Stimulated activated CD8-positive, alpha-beta memory T cell treated with anti-CD3 and anti-CD28 coated beads, Interleukin-7, amount 100 ng/mL, for 1 hour (primary cell): Measurements from ENCODE around the gene MYLK4.
"Not testable (repeated sequence)": the region's sequence is repeated elsewhere in the genome, so short reads cannot be mapped to it uniquely, and the experiment has no call there.

Source experiments
- DNase-seq, 2 donors: peaks; one replicate each; pipeline ENCODE4 v3.0.0-alpha.2; 2020; ENCODE audit warnings: low read depth in 2 of 2

Gene MYLK4

GRCh38 chr6:2780102-2780737 is 29.5 kb upstream of the MYLK4 start:
- DNase-seq: no peak

GRCh38 chr6:2777249-2777648 is 26.5 kb upstream of the MYLK4 start:
- no peak for DNase-seq

- no peak for DNase-seq
These were observed 24.3 kb upstream of the MYLK4 start for GRCh38 chr6:2775003-2775402.

GRCh38 chr6:2773449-2773848 is 22.7 kb upstream of the MYLK4 start:
- DNase-seq: no peak

GRCh38 chr6:2772840-2773239 is 22.1 kb upstream of the MYLK4 start:
- no peak for DNase-seq

GRCh38 chr6:2771079-2771478 is 20.4 kb upstream of the MYLK4 start:
- DNase-seq: no peak

- no peak for DNase-seq
These were observed 19.4 kb upstream of the MYLK4 start for GRCh38 chr6:2770171-2770570.

GRCh38 chr6:2768696-2769095 is 18.0 kb upstream of the MYLK4 start:
- no peak for DNase-seq

- DNase-seq: no peak
These were observed 17.2 kb upstream of the MYLK4 start for GRCh38 chr6:2767657-2768524.

GRCh38 chr6:2766767-2767656 is 16.3 kb upstream of the MYLK4 start:
- DNase-seq: no peak

- no peak for DNase-seq
These were observed 15.4 kb upstream of the MYLK4 start for GRCh38 chr6:2765896-2766766.

- peak; percentile 89 to 94 for DNase-seq
These were observed 14.6 kb upstream of the MYLK4 start, which contains the start of gene WRNIP1 for GRCh38 chr6:2765166-2765895. Gene WRNIP1 (plus strand): TSS chr6:2765393. CDS start chr6:2765623, 230 bp downstream.

- peak; percentile 19 to 25 for DNase-seq
These were observed 14.0 kb upstream of the MYLK4 start for GRCh38 chr6:2764610-2765165.

GRCh38 chr6:2763876-2764540 is 13.3 kb upstream of the MYLK4 start:
- no peak for DNase-seq

- no peak for DNase-seq
These were observed 12.7 kb upstream of the MYLK4 start for GRCh38 chr6:2763345-2763841.

GRCh38 chr6:2762868-2763267 is 12.1 kb upstream of the MYLK4 start:
- not testable (repeated sequence) for DNase-seq

- no peak for DNase-seq
These were observed 10.4 kb upstream of the MYLK4 start for GRCh38 chr6:2760882-2761842.

GRCh38 chr6:2758980-2759379 is 8.3 kb upstream of the MYLK4 start:
- no peak for DNase-seq
